ENCODE measurements around the gene SPATS1.

DNA sequence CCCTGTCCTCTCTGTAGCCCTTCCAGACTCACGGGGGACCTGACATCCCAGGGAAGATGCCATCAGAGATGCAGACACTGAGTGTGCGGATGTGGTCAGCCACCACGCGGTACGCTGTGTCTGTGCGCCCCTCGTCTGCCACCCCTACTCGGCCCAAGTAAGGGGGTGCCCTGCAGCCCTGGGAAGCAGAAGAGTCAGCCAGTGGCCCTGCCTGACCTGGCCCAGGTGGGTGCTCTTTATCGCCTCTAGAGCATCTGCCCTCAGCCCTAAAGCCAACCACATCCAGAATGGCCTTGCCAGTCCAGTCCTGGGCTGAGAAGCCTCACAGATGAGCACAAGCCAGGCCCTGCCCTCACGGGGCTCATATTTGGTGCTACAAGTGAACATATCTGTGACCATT, 35.2 kb upstream of the SPATS1 start:
- TF ChIP-seq, protein P1, sequence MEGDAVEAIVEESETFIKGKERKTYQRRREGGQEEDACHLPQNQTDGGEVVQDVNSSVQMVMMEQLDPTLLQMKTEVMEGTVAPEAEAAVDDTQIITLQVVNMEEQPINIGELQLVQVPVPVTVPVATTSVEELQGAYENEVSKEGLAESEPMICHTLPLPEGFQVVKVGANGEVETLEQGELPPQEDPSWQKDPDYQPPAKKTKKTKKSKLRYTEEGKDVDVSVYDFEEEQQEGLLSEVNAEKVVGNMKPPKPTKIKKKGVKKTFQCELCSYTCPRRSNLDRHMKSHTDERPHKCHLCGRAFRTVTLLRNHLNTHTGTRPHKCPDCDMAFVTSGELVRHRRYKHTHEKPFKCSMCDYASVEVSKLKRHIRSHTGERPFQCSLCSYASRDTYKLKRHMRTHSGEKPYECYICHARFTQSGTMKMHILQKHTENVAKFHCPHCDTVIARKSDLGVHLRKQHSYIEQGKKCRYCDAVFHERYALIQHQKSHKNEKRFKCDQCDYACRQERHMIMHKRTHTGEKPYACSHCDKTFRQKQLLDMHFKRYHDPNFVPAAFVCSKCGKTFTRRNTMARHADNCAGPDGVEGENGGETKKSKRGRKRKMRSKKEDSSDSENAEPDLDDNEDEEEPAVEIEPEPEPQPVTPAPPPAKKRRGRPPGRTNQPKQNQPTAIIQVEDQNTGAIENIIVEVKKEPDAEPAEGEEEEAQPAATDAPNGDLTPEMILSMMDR (conservative IDR thresholded peaks at IDR 0.05; ENCODE audit: low read depth, low read length), result no peak
- TF ChIP-seq, protein P2, sequence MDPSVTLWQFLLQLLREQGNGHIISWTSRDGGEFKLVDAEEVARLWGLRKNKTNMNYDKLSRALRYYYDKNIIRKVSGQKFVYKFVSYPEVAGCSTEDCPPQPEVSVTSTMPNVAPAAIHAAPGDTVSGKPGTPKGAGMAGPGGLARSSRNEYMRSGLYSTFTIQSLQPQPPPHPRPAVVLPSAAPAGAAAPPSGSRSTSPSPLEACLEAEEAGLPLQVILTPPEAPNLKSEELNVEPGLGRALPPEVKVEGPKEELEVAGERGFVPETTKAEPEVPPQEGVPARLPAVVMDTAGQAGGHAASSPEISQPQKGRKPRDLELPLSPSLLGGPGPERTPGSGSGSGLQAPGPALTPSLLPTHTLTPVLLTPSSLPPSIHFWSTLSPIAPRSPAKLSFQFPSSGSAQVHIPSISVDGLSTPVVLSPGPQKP (IDR thresholded peaks at IDR 0.05; ENCODE audit: borderline replicate concordance, low read depth, low read length), result no peak
